PFSK-1 (cell line): ENCODE measurements around the gene CAMSAP1.

Source experiments
- FOXP2 ChIP-seq: optimal IDR thresholded peaks from 2 replicates; pipeline ENCODE3; 2011; ENCODE audit warnings: borderline replicate concordance, control low read depth, inconsistent platforms; ENCODE audit not compliant: insufficient read depth; ENCODE audit errors: extremely low read length, extremely low read depth
- POLR2AphosphoS5 ChIP-seq: IDR thresholded peaks from 2 replicates; pipeline ENCODE4 v1.6.1; 2012; ENCODE audit warnings: low read depth, mild to moderate bottlenecking, control low read depth, low read length, moderate library complexity
- SIN3A ChIP-seq: IDR thresholded peaks from 2 replicates; pipeline ENCODE4 v1.6.1; 2012; ENCODE audit warnings: mild to moderate bottlenecking, low read length, moderate library complexity, borderline replicate concordance; ENCODE audit not compliant: insufficient read depth
- TAF1 ChIP-seq: IDR thresholded peaks from 2 replicates; pipeline ENCODE4 v1.6.1; 2012; ENCODE audit warnings: low read length, control low read depth, borderline replicate concordance; ENCODE audit not compliant: insufficient read depth
- TF ChIP-seq, protein P1 (sequence below), 2 experiments: IDR thresholded peaks; 2 replicates each; pipeline versions ENCODE4 v1.6.1 to v1.8.0; 2011 to 2012; ENCODE audit warnings: low read depth in 2 of 2, low read length in 2 of 2, control low read depth in 1 of 2, inconsistent platforms in 1 of 2, mild to moderate bottlenecking in 1 of 2, moderate library complexity in 1 of 2; ENCODE audit not compliant: insufficient read depth in 1 of 2

CAMSAP1 gene

DNA sequence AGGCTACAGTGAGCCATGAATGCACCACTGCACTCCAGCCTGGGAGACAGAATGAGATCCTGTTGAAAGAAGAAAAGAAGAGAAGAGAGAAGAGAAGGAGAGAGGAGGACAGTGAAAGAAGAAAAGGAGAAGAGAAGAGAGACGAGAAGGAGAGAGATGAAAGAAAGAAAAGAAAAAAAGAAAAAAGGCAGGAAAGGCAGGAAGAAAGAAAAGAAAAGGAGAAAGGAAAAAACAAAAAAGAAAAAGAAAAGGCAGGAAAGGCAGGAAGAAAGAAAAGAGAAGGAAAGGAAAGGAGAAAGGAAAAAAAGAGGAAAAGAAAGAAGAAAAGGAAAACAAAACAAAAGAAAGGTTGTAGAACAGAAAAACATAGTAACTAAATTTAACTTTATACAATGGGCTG lies 14.2 kb downstream of the CAMSAP1 start:
- TF ChIP-seq TAF1 (no peak), FOXP2 (no peak), POLR2AphosphoS5 (no peak), SIN3A (no peak)
- TF ChIP-seq, protein P1, sequence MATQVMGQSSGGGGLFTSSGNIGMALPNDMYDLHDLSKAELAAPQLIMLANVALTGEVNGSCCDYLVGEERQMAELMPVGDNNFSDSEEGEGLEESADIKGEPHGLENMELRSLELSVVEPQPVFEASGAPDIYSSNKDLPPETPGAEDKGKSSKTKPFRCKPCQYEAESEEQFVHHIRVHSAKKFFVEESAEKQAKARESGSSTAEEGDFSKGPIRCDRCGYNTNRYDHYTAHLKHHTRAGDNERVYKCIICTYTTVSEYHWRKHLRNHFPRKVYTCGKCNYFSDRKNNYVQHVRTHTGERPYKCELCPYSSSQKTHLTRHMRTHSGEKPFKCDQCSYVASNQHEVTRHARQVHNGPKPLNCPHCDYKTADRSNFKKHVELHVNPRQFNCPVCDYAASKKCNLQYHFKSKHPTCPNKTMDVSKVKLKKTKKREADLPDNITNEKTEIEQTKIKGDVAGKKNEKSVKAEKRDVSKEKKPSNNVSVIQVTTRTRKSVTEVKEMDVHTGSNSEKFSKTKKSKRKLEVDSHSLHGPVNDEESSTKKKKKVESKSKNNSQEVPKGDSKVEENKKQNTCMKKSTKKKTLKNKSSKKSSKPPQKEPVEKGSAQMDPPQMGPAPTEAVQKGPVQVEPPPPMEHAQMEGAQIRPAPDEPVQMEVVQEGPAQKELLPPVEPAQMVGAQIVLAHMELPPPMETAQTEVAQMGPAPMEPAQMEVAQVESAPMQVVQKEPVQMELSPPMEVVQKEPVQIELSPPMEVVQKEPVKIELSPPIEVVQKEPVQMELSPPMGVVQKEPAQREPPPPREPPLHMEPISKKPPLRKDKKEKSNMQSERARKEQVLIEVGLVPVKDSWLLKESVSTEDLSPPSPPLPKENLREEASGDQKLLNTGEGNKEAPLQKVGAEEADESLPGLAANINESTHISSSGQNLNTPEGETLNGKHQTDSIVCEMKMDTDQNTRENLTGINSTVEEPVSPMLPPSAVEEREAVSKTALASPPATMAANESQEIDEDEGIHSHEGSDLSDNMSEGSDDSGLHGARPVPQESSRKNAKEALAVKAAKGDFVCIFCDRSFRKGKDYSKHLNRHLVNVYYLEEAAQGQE (IDR thresholded peaks at IDR 0.05; ENCODE audit: insufficient read depth in 1 of 2, low read depth in 2 of 2, low read length in 2 of 2): no peak

DNA sequence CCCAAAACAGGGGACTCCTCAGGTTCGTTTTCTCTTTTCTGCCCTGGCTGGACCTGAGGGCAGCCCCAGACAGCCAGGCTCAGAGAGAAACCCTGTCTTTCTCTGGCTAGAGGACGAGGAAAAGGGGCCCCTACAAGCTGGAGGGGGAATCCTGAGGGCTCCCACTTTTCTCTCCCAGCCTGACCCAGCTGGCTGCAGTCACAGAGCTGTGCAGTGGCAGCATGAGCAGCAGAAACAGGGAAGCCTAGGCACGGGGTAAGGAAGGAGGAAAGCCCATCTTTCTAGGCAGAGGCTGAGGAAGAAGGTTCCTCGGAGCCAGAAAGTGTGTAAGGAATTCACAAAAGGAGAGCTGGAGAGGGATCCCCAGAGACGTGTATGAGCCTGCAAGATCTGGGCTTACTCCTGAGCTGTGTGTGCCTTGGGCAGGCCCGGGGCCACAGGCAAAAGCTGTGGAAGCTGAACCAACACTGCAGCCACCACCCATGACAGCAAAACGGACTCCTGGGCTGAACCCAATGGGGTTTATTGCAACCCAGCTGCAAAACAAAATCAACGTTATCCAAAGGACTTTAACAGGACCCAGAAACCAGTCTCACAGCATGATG lies 16.2 kb downstream of the CAMSAP1 start:
- TF ChIP-seq POLR2AphosphoS5: no peak
- TF ChIP-seq FOXP2: no peak
- no peak for TF ChIP-seq SIN3A
- no peak for TF ChIP-seq TAF1
- TF ChIP-seq, protein P1 (IDR thresholded peaks at IDR 0.05; ENCODE audit: insufficient read depth in 1 of 2, low read depth in 2 of 2, low read length in 2 of 2): no peak

DNA sequence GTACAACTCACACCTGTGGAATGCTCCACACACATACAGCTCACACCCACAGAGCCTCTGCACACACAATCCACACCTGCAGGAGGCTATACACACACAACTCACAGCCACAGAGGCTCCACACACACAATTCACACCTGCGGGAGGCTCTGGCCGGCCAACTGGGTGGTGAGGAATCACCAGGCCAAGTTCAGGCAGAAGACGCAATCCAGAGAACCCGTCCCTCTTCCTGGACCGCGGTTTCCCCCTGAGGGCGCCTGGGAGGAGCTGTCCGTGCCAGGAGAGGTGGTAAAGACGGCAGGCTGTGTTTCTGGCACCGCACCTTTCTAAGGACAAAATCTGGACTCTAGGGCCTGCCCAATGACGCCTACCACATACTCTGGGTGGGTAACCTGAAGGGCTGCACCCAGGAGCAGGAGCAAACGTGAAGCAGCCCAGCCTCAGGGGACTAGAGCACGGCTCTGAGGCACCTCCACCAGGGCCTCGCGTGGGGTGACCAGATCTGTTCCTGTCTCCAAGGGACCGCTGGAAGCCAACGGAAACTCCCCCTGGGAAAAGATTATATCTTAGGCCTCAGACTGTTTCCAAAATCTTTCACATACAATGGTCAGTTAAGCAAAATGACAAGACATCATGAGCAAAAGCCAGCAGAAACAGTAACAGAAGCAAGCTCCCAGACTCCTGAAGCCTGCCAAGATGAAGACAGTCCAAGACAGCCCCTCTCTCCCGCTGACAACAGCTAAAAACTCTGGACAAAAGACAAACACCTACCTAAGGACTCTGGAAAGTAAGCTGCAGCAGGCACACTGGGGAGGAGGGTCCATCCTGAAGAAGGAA lies 16.9 kb downstream of the CAMSAP1 start:
- TF ChIP-seq FOXP2 (no peak), TAF1 (no peak), POLR2AphosphoS5 (no peak), SIN3A (no peak)
- TF ChIP-seq, protein P1 (IDR thresholded peaks at IDR 0.05; ENCODE audit: insufficient read depth in 1 of 2, low read depth in 2 of 2, low read length in 2 of 2): no peak

DNA sequence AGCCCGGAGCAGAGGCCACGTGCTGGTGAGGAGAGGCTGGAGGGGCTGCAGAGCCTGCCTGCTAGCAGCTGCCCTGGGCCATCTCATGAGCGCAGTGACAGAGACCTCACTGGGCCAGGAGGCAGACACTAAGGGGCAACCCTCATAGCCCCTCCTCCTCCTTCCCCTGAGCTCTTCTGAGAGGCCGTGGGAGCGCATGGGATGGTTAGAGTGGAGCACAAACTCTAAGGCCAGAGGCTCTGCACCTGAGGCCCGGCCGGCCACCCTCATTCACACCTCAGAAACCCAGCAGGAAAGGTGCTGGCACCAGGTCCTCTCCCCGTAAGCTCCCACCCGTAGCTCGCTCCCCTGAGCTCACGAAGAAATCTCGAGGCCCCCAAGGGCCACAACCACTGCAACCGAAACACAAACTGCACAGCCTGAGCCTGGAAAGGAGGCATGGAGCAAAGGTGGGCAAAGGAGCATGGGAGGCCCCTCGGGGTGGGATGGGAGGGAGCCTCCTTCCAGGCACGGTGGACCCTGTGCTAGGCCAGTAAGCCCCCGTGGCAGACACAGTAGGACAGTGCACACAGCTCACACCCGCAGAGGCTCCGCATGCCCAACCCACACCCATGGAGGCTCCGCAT lies 17.7 kb downstream of the CAMSAP1 start:
- TF ChIP-seq POLR2AphosphoS5: no peak
- no peak for TF ChIP-seq FOXP2
- TF ChIP-seq TAF1: no peak
- TF ChIP-seq, protein P1 (IDR thresholded peaks at IDR 0.05; ENCODE audit: insufficient read depth in 1 of 2, low read depth in 2 of 2, low read length in 2 of 2): no peak
- TF ChIP-seq SIN3A: no peak
